ENCODE measurements around the gene ZNF775.

The ZNF775 gene

DNA sequence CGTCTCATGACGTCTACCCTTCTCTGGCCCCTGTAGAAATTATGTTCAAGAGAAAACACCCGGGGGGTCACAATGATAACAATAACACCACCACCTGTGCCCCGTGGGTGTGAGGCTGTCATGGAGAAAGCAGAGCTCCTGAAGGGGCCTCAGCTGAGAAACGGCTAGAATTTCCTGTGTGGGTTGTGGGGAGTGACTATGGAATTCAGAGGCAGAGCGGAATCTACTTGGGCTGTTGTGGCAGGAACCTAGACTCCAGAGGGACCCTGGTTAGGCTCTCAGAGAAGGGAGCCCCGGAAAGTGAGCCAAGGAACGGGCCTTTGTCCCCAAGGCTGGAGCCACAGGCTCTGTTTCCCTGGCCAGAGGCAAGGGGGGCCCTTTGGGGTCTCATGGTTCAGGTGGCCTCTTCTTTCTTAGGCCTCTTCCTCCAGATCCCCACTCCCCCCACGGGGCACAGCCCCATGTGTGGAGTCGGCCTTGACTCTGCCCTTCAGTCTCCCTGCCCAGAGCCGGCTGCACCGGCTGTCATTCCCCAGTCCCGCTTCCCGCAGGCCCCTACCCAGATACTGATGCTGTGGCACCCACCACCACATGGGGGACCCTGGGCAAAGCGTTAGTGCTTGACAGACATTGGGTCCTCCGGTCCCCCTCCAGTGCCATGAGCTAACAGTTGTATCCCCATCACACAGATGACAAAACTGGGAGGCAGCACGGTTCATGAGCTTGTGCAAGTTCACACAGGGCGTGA, 64.8 kb downstream of the ZNF775 start:
- 0 out of 2 replicates have a peak, but pooled peaks cover 4% of the 10 kb centered on the region for H3K9me3 ChIP-seq (ENCODE audit: control insufficient read depth, insufficient read depth, low read length)

DNA sequence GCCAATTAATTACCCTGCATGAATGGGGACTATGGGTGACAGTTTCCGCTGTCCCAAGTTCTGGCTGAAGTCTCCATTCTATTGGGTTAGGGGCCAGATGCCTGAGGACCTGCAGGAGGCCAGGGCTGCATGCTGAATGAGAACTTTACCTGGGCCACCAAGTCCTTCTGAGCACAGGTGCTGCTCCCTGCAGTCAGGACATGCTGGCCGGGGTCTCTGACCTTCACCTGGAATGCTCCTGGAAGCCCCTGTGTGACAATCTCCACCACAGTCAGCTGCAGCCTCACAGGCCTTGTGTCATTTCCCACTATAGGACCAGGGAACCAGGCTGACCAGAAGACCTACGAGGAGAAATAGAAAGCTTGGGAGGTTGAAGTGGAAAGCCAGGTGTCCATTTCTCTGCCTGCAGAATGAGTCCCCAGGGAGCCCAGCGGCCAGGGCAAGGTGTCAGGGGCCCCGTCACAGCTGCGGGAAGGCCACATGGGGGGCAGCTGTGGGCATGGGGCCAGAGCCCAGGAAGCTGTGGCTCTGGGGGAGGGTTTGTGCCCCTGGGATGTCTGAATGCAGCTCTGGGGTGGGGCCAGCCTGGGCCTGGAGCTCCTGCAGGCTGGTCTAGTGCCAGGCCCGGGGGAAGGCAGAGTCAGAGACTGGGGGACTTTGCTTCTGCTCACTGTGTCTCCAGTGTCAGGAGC, 65.7 kb downstream of the ZNF775 start:
- Histone ChIP-seq H3K9ac (ENCODE audit: low read depth, low read length) (no peak overlapping the region), H3K4me1 (ENCODE audit: insufficient read depth, low read length) (no peaks in the 10 kb centered on the region)

More for the DNA sequence above, 64.8 kb downstream of the ZNF775 start:
- no peaks in the 10 kb centered on the region for H3K36me3 ChIP-seq (ENCODE audit: insufficient read depth, low read length)
- H3K4me1 ChIP-seq (ENCODE audit: insufficient read depth, low read length): no peaks in the 10 kb centered on the region
- H3K9ac ChIP-seq (ENCODE audit: low read depth, low read length): no peak overlapping the region

DNA sequence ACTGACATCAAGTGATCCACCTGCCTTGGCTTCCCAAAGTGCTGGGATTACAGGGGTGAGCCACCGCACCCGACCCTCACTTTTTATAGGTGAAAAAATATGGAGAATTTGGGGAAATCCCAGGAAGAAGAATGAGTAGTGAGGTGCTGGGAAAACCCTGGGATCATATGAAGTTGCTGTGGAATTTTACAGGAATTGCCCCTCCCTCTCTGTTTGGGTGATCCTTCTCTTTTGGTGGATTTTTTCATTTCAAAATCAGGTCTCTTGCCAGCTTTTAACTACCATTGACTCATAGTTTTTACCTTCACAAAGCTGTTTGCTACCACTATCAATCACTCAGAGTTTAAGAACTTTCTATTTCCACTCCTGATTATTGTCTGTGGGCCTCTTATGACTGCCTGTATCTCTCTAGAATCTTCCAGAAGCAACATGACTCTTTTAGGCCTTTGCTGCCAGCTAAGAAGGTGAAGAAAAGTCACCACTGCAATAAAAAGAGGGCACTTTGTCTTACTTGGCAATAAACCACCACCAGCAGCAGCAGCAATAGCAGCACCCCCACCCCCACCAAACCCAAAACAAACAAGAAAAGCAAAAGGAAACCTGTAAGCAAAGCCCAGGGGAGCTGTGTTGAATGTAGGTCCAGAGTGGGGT, 67.3 kb downstream of the ZNF775 start:
- Histone ChIP-seq H3K36me3 (ENCODE audit: insufficient read depth, low read length) (no peaks in the 10 kb centered on the region), H3K4me1 (ENCODE audit: insufficient read depth, low read length) (no peaks in the 10 kb centered on the region), H3K9me3 (ENCODE audit: control insufficient read depth, insufficient read depth, low read length) (0 out of 2 replicates have a peak, but pooled peaks cover 4% of the 10 kb centered on the region), H3K9ac (ENCODE audit: low read depth, low read length) (no peak overlapping the region)

More for the DNA sequence above, 65.7 kb downstream of the ZNF775 start:
- Histone ChIP-seq H3K36me3 (ENCODE audit: insufficient read depth, low read length) (no peaks in the 10 kb centered on the region), H3K9me3 (ENCODE audit: control insufficient read depth, insufficient read depth, low read length) (0 out of 2 replicates have a peak, but pooled peaks cover 4% of the 10 kb centered on the region)

Data from ES-I3 (cell line).